Osteocyte (in vitro differentiated cells): ENCODE data around the gene HKDC1. TPM values are rescaled to one million over a fixed set of nuclear protein-coding genes. Genes with fewer than 3 reads are reported as not detected.

Experiments used
- DNase-seq: peaks from one replicate; pipeline ENCODE4 v3.0.0; 2021; ENCODE audit warnings: mixed read lengths; ENCODE audit not compliant: unreplicated experiment; ENCODE audit errors: extremely low spot score
- H3K27ac Mint-ChIP-seq: one replicate; pipeline ENCODE4 v1.8.0; 2021; ENCODE audit warnings: mild to moderate bottlenecking, mixed read lengths; ENCODE audit not compliant: unreplicated experiment
- H3K27me3 Mint-ChIP-seq: one replicate; pipeline ENCODE4 v1.8.0; 2021; ENCODE audit warnings: mixed read lengths; ENCODE audit not compliant: unreplicated experiment
- H3K36me3 Mint-ChIP-seq: one replicate; pipeline ENCODE4 v1.8.0; 2021; ENCODE audit warnings: mixed read lengths; ENCODE audit not compliant: unreplicated experiment
- H3K4me1 Mint-ChIP-seq: one replicate; pipeline ENCODE4 v1.8.0; 2021; ENCODE audit warnings: mixed read lengths; ENCODE audit not compliant: unreplicated experiment
- H3K4me3 Mint-ChIP-seq: one replicate; pipeline ENCODE4 v1.8.0; 2021; ENCODE audit warnings: mild to moderate bottlenecking, moderate library complexity, mixed read lengths; ENCODE audit not compliant: unreplicated experiment
- H3K9me3 Mint-ChIP-seq: one replicate; pipeline ENCODE4 v1.8.0; 2021; ENCODE audit warnings: mixed read lengths; ENCODE audit not compliant: unreplicated experiment
- CTCF ChIP-seq: fragments of 200-600 bp; sonication (generic); IDR thresholded peaks from 2 replicates; pipeline ENCODE4 v1.5.0; 2021; ENCODE audit warnings: antibody characterized with exemption, mild to moderate bottlenecking, moderate library complexity
- total RNA-seq: library from RNA; stranded (reverse); gene quantifications from 2 replicates; pipeline ENCODE4 v1.2.1, GENCODE V29; 2021

Gene HKDC1
- total RNA-seq, 1 donor from 2014 or later = 0.19 TPM

- H3K27ac Mint-ChIP-seq = no peak overlapping the region
- TF ChIP-seq CTCF = no peak
- H3K9me3 Mint-ChIP-seq = no peaks in the 10 kb centered on the region
- no peaks in the 10 kb centered on the region for H3K27me3 Mint-ChIP-seq
- peaks cover 24% of the 10 kb centered on the region for H3K36me3 Mint-ChIP-seq
- H3K4me3 Mint-ChIP-seq = no peak overlapping the region
- H3K4me1 Mint-ChIP-seq = no peaks in the 10 kb centered on the region
- no peak for DNase-seq
Observed at GRCh38 chr10:69201045-69201444, 19.1 kb upstream of the HKDC1 start.

DNA sequence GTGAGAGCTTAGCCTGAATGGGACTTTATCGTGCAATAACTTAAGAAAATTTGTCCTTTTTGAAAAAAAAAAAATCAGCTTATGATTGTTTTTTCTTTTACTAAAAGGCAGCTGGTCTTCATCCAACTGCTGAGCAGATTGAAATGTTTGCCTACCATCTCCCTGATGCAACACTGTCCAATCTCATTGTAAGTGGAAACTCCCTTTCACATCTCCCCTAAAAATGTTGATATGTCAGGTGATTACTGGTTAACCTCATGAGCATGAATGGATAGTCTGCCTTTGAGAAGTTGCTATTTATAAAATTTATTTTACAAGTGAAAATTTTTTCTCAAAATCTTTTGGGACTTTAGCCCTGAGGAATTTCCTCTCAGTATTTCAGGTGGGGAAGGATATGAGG lies 17.8 kb upstream of the HKDC1 start:
- Mint-ChIP-seq H3K36me3 (peaks cover 25% of the 10 kb centered on the region), H3K4me1 (no peaks in the 10 kb centered on the region), H3K27ac (peak overlapping the region; percentile 34), H3K27me3 (no peaks in the 10 kb centered on the region), H3K4me3 (no peak overlapping the region), H3K9me3 (no peaks in the 10 kb centered on the region)
- TF ChIP-seq CTCF = no peak
- no peak for DNase-seq

DNA sequence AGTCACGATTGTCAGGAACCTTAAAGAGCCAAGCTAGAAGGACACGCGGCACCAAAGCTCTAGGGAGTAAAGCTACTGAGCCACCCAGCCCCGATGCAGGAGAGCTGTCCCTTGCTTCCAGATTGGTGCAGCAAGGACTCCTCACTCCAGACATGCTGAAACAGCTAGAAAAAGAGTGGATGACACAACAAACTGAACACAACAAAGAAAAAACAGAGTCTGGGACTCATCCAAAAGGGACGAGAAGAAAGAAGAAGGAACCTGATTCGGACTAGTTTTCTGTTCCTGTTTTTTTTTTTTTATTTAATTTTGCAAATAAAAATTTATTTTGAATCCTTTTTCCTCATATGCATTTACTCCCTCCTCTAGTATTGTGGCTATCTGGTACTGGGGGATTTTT lies 11.4 kb upstream of the HKDC1 start:
- Mint-ChIP-seq H3K4me1 (no peaks in the 10 kb centered on the region), H3K4me3 (no peak overlapping the region), H3K36me3 (peaks cover 26% of the 10 kb centered on the region), H3K9me3 (no peaks in the 10 kb centered on the region), H3K27ac (no peak overlapping the region), H3K27me3 (no peaks in the 10 kb centered on the region)
- no peak for DNase-seq
- no peak for TF ChIP-seq CTCF

GRCh38 chr10:69209787-69210484 lies 10.2 kb upstream of the HKDC1 start:
- TF ChIP-seq CTCF = no peak
- no peak for DNase-seq
- Mint-ChIP-seq H3K4me3 (no peak overlapping the region), H3K4me1 (no peaks in the 10 kb centered on the region), H3K27me3 (no peaks in the 10 kb centered on the region), H3K27ac (no peak overlapping the region), H3K36me3 (peaks cover 25% of the 10 kb centered on the region), H3K9me3 (peaks cover 7% of the 10 kb centered on the region)

DNA sequence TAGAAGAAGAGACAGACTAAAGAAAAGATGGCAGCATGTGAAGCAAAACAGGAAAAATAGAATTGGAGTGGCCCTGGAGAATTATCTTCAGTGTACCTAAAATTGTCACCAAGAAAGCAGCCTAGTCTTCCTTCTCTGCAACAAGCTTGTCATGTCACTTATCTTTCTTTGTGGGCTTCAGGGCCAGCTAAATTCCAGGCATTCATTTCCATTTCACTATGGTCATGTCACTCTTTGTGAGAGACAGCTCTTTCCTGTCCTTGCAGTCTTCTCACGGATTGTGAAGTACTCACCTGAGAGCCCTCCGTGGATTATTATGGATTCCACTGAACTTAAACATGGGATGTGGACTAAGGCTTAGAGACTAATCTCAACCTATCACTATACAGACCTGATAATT lies 9.0 kb upstream of the HKDC1 start:
- H3K4me3 Mint-ChIP-seq = no peak overlapping the region
- TF ChIP-seq CTCF = no peak
- H3K27me3 Mint-ChIP-seq = no peaks in the 10 kb centered on the region
- DNase-seq = no peak
- H3K9me3 Mint-ChIP-seq = peaks cover 7% of the 10 kb centered on the region
- H3K36me3 Mint-ChIP-seq = peaks cover 24% of the 10 kb centered on the region
- no peaks in the 10 kb centered on the region for H3K4me1 Mint-ChIP-seq
- no peak overlapping the region for H3K27ac Mint-ChIP-seq
